ENCODE measurements around the gene SPATA21.

The SPATA21 gene

GRCh38 chr1:16351456-16351993 is 85.7 kb downstream of the SPATA21 start:
- peak; percentile 48 for DNase-seq (ENCODE audit: low read depth, low spot score)

- no peak for DNase-seq (ENCODE audit: low read depth, low spot score)
Measured at GRCh38 chr1:16349847-16350406, 87.3 kb downstream of the SPATA21 start.

All from astrocyte of the hippocampus (primary cell).